Kidney epithelial cell (primary cell): Measurements from ENCODE around the gene E2F1. TPM values are rescaled to one million over a fixed set of nuclear protein-coding genes. Genes with fewer than 3 reads are reported as not detected.
"Not testable (repeated sequence)": the region's sequence is repeated elsewhere in the genome, so short reads cannot be mapped to it uniquely, and the experiment has no call there.

Experiments
- DNase-seq: peaks from one replicate; pipeline ENCODE4 v3.0.0-alpha.2; 2010; ENCODE audit warnings: low read depth
- H3K27me3 ChIP-seq: 2 replicates; pipeline ENCODE4 v1.6.0; 2011; ENCODE audit warnings: low read length; ENCODE audit not compliant: control insufficient read depth, insufficient read depth
- H3K36me3 ChIP-seq: 2 replicates; pipeline ENCODE4 v1.5.1; 2011; ENCODE audit warnings: low read length; ENCODE audit not compliant: control insufficient read depth, insufficient read depth
- H3K4me3 ChIP-seq: 2 replicates; pipeline ENCODE4 v1.5.1; 2011; ENCODE audit warnings: low read depth, mild to moderate bottlenecking, control low read depth, low read length
- total RNA-seq: library from RNA; depleted of rRNA; stranded (reverse); fragments of >200 nt; gene quantifications from 2 replicates; pipeline ENCODE4 v1.2.3, GENCODE V29; 2015
- TF ChIP-seq, protein P1 (sequence below): IDR thresholded peaks from 2 replicates; pipeline ENCODE4 v1.5.1; 2011; ENCODE audit warnings: mild to moderate bottlenecking, moderate library complexity, low read length, control low read depth, inconsistent platforms; ENCODE audit not compliant: insufficient read depth, poor library complexity, severe bottlenecking

Gene E2F1
- total RNA-seq, 1 donor from 2014 or later, result 4.1 TPM

DNA sequence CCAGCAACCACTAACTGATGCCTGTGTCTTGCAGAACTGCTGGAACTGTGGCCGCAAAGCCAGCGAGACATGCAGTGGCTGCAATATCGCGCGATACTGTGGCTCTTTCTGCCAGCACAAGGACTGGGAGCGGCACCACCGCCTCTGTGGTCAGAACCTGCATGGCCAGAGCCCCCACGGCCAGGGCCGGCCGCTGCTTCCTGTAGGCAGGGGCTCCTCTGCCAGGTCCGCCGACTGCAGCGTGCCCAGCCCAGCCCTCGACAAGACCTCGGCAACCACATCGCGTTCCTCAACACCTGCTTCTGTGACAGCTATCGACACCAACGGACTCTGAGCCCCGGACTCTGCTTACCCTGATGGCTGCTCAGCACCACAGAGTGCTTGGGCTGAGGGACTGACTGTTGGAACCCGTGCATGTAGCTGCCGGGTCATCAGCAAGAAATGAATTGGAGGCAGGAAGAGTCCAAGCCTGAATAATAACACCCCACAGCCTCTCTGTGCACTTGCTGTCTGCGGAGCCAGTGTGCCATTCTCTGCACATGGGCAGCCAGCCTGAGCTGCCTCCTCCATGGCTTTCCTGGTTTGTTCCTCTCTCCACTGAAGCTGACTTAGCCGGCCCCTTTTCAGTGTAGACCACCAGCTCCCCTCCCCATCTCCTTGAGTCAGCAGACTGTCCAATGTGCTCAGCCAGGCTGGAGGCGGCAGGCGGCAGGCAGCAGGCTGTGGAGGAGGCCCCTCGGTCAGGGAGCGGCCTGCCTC is 41.7 kb downstream of the E2F1 start:
- no peak for DNase-seq

DNA sequence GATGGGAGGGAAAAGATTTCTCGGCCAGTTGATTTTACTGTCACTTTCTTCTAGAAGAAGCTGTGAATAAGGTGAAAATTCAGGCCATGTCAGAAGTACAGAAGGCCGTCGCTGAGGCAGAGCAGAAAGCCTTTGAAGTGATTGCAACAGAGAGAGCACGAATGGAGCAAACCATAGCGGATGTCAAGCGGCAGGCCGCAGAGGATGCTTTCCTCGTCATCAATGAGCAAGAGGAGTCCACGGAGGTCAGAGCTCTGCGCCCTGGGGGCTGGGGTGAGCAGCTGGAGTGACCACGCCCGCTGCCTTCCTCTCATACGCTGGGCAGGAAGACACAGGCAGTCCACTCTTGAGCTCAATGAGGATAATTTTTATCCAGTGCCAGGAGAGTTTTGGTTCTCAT is 45.9 kb downstream of the E2F1 start:
- Histone ChIP-seq H3K4me3 (no peak overlapping the region), H3K36me3 (no peaks in the 10 kb centered on the region), H3K27me3 (no peaks in the 10 kb centered on the region)
- DNase-seq, result no peak
- TF ChIP-seq, protein P1, sequence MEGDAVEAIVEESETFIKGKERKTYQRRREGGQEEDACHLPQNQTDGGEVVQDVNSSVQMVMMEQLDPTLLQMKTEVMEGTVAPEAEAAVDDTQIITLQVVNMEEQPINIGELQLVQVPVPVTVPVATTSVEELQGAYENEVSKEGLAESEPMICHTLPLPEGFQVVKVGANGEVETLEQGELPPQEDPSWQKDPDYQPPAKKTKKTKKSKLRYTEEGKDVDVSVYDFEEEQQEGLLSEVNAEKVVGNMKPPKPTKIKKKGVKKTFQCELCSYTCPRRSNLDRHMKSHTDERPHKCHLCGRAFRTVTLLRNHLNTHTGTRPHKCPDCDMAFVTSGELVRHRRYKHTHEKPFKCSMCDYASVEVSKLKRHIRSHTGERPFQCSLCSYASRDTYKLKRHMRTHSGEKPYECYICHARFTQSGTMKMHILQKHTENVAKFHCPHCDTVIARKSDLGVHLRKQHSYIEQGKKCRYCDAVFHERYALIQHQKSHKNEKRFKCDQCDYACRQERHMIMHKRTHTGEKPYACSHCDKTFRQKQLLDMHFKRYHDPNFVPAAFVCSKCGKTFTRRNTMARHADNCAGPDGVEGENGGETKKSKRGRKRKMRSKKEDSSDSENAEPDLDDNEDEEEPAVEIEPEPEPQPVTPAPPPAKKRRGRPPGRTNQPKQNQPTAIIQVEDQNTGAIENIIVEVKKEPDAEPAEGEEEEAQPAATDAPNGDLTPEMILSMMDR, result no peak

More for the DNA sequence above, 41.7 kb downstream of the E2F1 start:
- Histone ChIP-seq H3K36me3 (no peaks in the 10 kb centered on the region), H3K4me3 (no peak overlapping the region), H3K27me3 (no peaks in the 10 kb centered on the region)
- TF ChIP-seq, protein P1, result no peak

DNA sequence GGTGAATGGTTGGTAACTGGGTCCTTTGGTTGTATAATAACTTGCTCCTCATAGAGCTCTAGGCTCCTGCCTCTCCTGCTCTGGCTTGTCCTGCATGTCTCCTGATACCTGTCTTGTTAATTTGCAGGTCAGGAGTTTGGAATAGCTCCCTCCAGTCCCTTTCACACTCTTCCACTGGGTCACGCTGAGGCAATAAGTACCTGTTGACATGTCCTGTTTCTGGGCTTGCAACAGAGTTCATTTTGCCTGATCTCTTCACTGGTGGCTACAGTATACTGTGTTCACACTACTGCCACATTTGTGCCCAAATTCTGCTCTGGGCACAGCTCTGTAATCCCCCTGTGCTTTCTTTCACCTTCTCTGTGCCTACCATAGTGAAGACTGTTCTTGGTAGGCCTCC is 49.4 kb downstream of the E2F1 start:
- Histone ChIP-seq H3K4me3 (no peak overlapping the region), H3K36me3 (no peaks in the 10 kb centered on the region), H3K27me3 (no peaks in the 10 kb centered on the region)
- DNase-seq, result no peak
- TF ChIP-seq, protein P1, result no peak

DNA sequence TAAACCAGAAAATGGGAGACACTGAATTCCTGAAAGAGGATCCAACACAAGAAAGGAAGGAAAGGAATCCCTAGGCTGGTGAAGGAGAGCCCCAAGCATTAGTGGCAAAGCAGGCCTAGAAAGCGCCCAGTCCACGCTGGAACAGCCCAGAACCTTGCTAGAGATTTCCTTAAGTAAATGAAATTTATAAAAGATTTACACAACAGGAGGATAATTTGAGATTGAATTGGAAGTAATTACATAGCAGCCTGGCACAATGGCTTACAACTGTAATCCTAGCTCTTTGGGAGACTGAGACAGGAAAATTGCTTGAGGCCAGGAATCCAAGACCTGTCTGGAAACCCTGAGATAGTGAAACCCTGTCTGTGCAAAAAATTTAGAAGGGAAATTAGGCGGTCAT is 50.8 kb downstream of the E2F1 start:
- no peak for DNase-seq
- no peaks in the 10 kb centered on the region for H3K36me3 ChIP-seq
- TF ChIP-seq, protein P1, result no peak
- no peaks in the 10 kb centered on the region for H3K27me3 ChIP-seq
- H3K4me3 ChIP-seq, result no peak overlapping the region

DNA sequence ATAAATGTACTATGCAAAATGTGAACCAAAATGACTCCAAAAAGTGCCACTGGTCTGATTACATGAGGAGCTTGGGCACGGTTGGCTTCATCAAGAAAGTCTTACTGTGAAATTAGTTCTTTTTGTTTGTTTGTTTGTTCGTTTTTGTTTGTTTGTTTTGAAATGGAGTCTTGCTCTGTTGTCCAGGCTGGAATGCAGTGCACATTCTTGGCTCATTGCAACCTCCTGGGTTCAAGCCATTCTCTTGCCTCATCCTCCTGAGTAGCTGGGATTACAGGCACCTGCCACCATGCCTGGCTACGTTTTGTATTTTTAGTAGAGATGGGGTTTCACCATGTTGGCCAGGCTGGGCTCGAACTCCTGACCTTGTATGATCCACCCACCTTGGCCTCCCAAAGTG is 54.3 kb downstream of the E2F1 start:
- not testable (repeated sequence) for DNase-seq, H3K4me3 ChIP-seq, H3K27me3 ChIP-seq, H3K36me3 ChIP-seq

DNA sequence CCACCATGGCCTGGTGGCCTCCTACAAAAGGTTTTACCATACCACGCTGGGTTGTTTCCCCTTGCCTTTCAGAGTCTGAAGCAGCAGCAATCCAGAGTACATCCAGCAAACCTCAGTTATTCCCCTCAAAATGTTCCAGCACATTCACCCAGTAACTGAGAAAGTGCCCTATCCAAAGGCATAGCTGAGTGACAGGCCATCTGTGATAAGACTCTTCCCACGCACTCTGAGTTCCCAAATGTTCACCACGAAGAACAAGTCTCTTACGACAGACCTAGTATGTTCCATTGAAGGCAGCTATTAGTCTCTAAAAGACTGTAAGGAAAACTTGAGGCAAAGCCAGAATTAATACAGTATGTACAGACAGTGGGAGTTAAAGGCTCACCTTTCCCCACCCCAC is 55.7 kb downstream of the E2F1 start:
- TF ChIP-seq, protein P1, result no peak
- no peak for DNase-seq
- Histone ChIP-seq H3K4me3 (no peak overlapping the region), H3K36me3 (no peaks in the 10 kb centered on the region), H3K27me3 (no peaks in the 10 kb centered on the region)
